Measurements from ENCODE around the gene ERC2. TPM values are rescaled to one million over a fixed set of nuclear protein-coding genes. Genes with fewer than 3 reads are reported as not detected.

The ERC2 gene
- total RNA-seq, 4 donors from 2014 or later = 5.3 to 8.8 (median 7.8) TPM

DNA sequence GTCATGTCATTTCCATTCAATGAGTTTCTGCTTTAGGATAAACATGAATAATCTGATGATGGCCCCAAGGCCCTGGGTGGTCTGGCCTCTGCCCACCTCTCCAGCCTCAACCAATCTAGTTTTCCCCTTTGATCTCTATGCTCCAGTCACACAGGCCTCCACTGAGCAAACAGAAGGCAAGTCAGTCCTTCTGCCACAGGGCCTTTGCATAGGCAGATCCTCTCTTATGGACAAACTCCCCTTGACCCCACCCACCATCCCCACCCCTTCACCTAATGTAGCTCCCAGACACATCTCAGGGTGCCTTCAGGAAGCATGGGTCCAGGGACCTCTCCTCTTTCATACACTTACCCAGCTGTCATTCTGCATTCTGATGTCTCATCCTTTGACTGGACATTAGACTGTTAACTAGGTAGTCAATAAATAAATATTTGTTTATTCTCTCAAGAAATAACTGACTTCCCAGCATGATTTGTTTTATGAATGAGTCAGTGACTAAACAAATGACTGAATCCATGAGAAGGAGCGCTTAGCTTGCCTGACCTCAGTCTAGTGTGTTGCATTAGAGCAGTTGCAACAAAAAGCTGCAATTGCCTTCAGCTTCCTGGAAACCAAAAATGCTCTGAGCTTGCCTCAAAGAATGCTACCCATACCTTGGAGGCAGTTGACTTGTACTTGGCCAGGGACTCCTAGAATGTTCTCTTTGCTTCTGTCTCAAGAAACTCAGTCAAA lies 594.6 kb downstream of the ERC2 start:
- DNase-seq = peak; percentile 14 to 37
- Histone ChIP-seq H3K36me3 (no peaks in the 10 kb centered on the region), H3K4me1 (peaks cover 40 to 46% of the 10 kb centered on the region in 2 donors), H3K9me3 (no peaks in the 10 kb centered on the region), H3K4me3 (replicated peaks in 1 of 3) (no peak overlapping the region), H3K27me3 (no peaks in the 10 kb centered on the region), H3K27ac (peak overlapping the region; percentile 82 to 88 (median 85))
- TF ChIP-seq POLR2A (IDR thresholded peaks at IDR 0.05) = no peak
- TF ChIP-seq, protein P1, sequence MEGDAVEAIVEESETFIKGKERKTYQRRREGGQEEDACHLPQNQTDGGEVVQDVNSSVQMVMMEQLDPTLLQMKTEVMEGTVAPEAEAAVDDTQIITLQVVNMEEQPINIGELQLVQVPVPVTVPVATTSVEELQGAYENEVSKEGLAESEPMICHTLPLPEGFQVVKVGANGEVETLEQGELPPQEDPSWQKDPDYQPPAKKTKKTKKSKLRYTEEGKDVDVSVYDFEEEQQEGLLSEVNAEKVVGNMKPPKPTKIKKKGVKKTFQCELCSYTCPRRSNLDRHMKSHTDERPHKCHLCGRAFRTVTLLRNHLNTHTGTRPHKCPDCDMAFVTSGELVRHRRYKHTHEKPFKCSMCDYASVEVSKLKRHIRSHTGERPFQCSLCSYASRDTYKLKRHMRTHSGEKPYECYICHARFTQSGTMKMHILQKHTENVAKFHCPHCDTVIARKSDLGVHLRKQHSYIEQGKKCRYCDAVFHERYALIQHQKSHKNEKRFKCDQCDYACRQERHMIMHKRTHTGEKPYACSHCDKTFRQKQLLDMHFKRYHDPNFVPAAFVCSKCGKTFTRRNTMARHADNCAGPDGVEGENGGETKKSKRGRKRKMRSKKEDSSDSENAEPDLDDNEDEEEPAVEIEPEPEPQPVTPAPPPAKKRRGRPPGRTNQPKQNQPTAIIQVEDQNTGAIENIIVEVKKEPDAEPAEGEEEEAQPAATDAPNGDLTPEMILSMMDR (IDR thresholded peaks at IDR 0.05) = no peak
- intact Hi-C loops (cut with DNase I) = no loop called here
- WGBS, 2 donors = 64 to 84% methylated on average over 1 of the region's 1 CpG

GRCh38 chr3:55870594-55870993 lies 597.7 kb downstream of the ERC2 start:
- TF ChIP-seq, protein P1 (IDR thresholded peaks at IDR 0.05) = no peak
- no peak for TF ChIP-seq POLR2A (IDR thresholded peaks at IDR 0.05)
- intact Hi-C loops (cut with DNase I) = no loop called here
- Histone ChIP-seq H3K9me3 (no peaks in the 10 kb centered on the region), H3K27ac (peak overlapping the region in 2 of 3 donors; percentile 4 to 49), H3K36me3 (no peaks in the 10 kb centered on the region), H3K27me3 (no peaks in the 10 kb centered on the region), H3K4me1 (peaks cover 34 to 40% of the 10 kb centered on the region in 2 donors), H3K4me3 (replicated peaks in 1 of 3) (no peak overlapping the region)
- DNase-seq = no peak
- 43 to 49% methylated on average over 5 of the region's 5 CpGs for WGBS, 2 donors

- no peak for DNase-seq
- Histone ChIP-seq H3K4me1 (peaks cover 14 to 29% of the 10 kb centered on the region in 2 donors), H3K27ac (no peak overlapping the region), H3K36me3 (no peaks in the 10 kb centered on the region), H3K4me3 (replicated peaks in 1 of 3) (no peak overlapping the region), H3K9me3 (no peaks in the 10 kb centered on the region), H3K27me3 (no peaks in the 10 kb centered on the region)
- no peak for TF ChIP-seq POLR2A (IDR thresholded peaks at IDR 0.05)
- TF ChIP-seq, protein P1 (IDR thresholded peaks at IDR 0.05) = no peak
- whole genome bisulfite sequencing, 2 donors = 75 to 79% methylated on average over 4 of the region's 4 CpGs
- intact Hi-C loops (cut with DNase I) = no loop called here
Observed at GRCh38 chr3:55868347-55868746, 599.9 kb downstream of the ERC2 start.

DNA sequence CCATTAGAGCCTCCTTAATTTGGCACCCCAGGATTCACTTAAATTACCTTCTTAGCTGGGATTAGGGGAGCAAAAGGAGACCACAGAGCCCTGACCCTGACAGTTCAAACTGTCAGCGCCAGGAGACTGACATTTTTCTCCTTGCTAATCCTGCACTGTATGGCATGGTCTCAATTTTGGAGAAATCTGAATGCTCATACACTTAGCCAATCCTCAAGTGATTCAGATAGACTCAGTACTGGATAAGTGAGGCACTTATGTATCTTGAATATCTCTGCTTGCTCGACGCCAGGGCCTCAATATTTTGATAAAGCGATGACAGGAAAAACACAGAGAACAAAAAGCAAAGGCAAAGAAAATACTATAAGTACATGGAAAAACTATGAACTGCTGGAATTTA lies 605.2 kb downstream of the ERC2 start:
- TF ChIP-seq, protein P1 (IDR thresholded peaks at IDR 0.05) = no peak
- no peak for TF ChIP-seq POLR2A (IDR thresholded peaks at IDR 0.05)
- DNase-seq = no peak
- 26 to 43% methylated on average over 4 of the region's 4 CpGs for WGBS, 2 donors

DNA sequence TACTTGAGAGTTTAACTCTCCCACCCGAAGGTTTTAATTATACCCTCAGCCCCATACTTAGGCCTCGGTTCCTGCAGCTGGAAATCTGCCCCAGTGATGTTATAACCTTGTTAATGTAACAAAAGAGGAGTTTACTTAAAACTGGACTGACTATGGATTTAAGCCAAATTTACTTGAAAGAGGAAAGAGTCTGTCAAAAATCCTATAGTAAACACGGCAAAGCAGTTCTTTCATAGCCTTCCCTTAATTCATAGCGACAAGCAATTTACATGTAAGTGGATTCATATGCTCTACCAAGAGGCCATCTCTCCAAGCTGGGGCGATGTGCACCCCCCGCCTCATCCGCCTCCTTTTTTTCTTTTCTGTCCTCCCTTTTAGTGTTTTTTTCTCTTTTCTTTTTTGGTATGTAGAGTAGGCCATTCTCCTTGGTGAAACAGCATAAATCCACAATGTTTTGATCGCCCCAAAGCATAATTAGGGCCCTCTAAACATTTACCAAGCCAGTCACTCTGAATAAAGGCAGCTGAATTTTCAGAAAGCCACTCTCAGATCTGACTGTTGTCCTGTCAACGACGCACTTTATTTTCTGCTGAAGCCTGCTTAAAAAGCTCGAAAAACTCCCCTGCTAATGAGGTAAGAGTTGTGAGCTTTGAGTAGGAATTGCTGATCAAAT lies 608.1 kb downstream of the ERC2 start:
- H3K4me3 ChIP-seq (replicated peaks in 1 of 3) = no peak overlapping the region
- no peak for DNase-seq
- H3K4me1 ChIP-seq = peaks cover 39 to 48% of the 10 kb centered on the region in 2 donors
- 53 to 59% methylated on average over 11 of the region's 11 CpGs for WGBS, 2 donors
- H3K27me3 ChIP-seq = no peaks in the 10 kb centered on the region
- intact Hi-C loops (cut with DNase I) = no loop called here
- H3K9me3 ChIP-seq = no peaks in the 10 kb centered on the region
- TF ChIP-seq, protein P1 (IDR thresholded peaks at IDR 0.05) = no peak
- TF ChIP-seq POLR2A (IDR thresholded peaks at IDR 0.05) = no peak
- H3K27ac ChIP-seq = peak overlapping the region in 2 of 3 donors; percentile 16 to 76
- H3K36me3 ChIP-seq = no peaks in the 10 kb centered on the region

More for the DNA sequence above, 605.2 kb downstream of the ERC2 start:
- no peak overlapping the region for H3K4me3 ChIP-seq (replicated peaks in 1 of 3)
- no peaks in the 10 kb centered on the region for H3K27me3 ChIP-seq
- intact Hi-C loops (cut with DNase I) = no loop called here
- H3K4me1 ChIP-seq = peaks cover 39 to 45% of the 10 kb centered on the region in 2 donors
- H3K9me3 ChIP-seq = no peaks in the 10 kb centered on the region
- peak overlapping the region; percentile 41 to 74 (median 66) for H3K27ac ChIP-seq
- no peaks in the 10 kb centered on the region for H3K36me3 ChIP-seq
